Endothelial cell of umbilical vein (primary cell): ENCODE measurements around the gene GRM2. TPM values are rescaled to one million over a fixed set of nuclear protein-coding genes. Genes with fewer than 3 reads are reported as not detected.

Source experiments
- BruUV-seq: library from RNA; stranded (reverse); fragments of 400-500 nt; replicated peaks from 2 replicates; lab custom pipeline; 2021; lab: Mats Ljungman, UMichigan
- CTCF ChIA-PET: fragments of 300-600, 350-600 bp; sonication (Branson Sonifier 250); formaldehyde crosslinking; loops from one replicate; lab custom pipeline; 2021; ENCODE audit warnings: antibody characterized with exemption, inconsistent platforms; lab: Charles Lee
- POLR2A ChIA-PET: fragments of 300-600, 350-600 bp; sonication (Branson Sonifier 250); formaldehyde crosslinking; loops from one replicate; lab custom pipeline; 2021; ENCODE audit warnings: antibody characterized with exemption, inconsistent platforms; lab: Charles Lee
- DNase-seq: peaks from one replicate; pipeline ENCODE4 v3.0.0-alpha.2; 2011; ENCODE audit warnings: low read depth, low spot score
- FAIRE-seq: peaks from 2 replicates; lab custom pipeline; 2011; peaks lifted over from hg19 to GRCh38; lab: Jason Lieb, UNC
- H2AFZ ChIP-seq: 2 replicates; pipeline ENCODE4 v1.6.0; 2012; ENCODE audit warnings: low read depth, low read length, control low read depth, inconsistent platforms
- H3K27ac ChIP-seq: 2 replicates; pipeline ENCODE4 v1.5.1; 2011; ENCODE audit warnings: low read depth, mild to moderate bottlenecking, control low read depth, low read length, moderate library complexity; ENCODE audit not compliant: insufficient read depth
- H3K27me3 ChIP-seq, 2 experiments: 2 replicates each; pipeline versions ENCODE4 v1.6.0 to v1.6.1; 2011; ENCODE audit warnings: low read length in 2 of 2, mixed read lengths in 1 of 2; ENCODE audit not compliant: control insufficient read depth in 2 of 2, insufficient read depth in 2 of 2
- H3K36me3 ChIP-seq, 2 experiments: 2 replicates in 1 of 2; 3 replicates in 1 of 2; pipeline ENCODE4 v1.5.1; 2011; ENCODE audit warnings: low read length in 2 of 2, mild to moderate bottlenecking in 1 of 2, moderate library complexity in 1 of 2; ENCODE audit not compliant: control insufficient read depth in 2 of 2, insufficient read depth in 2 of 2; ENCODE audit errors: extremely low read depth in 1 of 2
- H3K4me1 ChIP-seq: 3 replicates; pipeline ENCODE4 v1.5.1; 2011; ENCODE audit warnings: mild to moderate bottlenecking, low read length; ENCODE audit not compliant: control insufficient read depth, insufficient read depth; ENCODE audit errors: extremely low read depth
- H3K4me2 ChIP-seq: 2 replicates; pipeline ENCODE4 v1.6.1; 2011; ENCODE audit warnings: low read length, control low read depth, mixed read lengths; ENCODE audit not compliant: insufficient read depth
- H3K4me3 ChIP-seq, 3 experiments: fragments of 200-600 bp in 1 of 3; sonication (generic), shearing (Covaris generic) in 1 of 3; replicated peaks in 1 of 3; 2 replicates each; pipeline ENCODE4 v1.5.1; 2011 to 2016; ENCODE audit warnings: control low read depth in 3 of 3, low read length in 3 of 3, mild to moderate bottlenecking in 2 of 3, inconsistent platforms in 1 of 3, low read depth in 1 of 3, moderate library complexity in 1 of 3; ENCODE audit not compliant: insufficient read depth in 1 of 3
- H3K79me2 ChIP-seq: 2 replicates; pipeline ENCODE4 v1.6.0; 2012; ENCODE audit warnings: low read length, inconsistent platforms; ENCODE audit not compliant: control insufficient read depth, insufficient read depth
- H3K9ac ChIP-seq: replicated peaks from 2 replicates; pipeline ENCODE3; 2011; ENCODE audit warnings: low read length, control low read depth; ENCODE audit not compliant: insufficient read depth; ENCODE audit errors: extremely low read depth
- H3K9me1 ChIP-seq: replicated peaks from 3 replicates; pipeline ENCODE4 v1.6.0; 2011; ENCODE audit warnings: mild to moderate bottlenecking, low read length; ENCODE audit not compliant: control insufficient read depth, insufficient read depth; ENCODE audit errors: extremely low read depth
- H3K9me3 ChIP-seq: replicated peaks from 2 replicates; pipeline ENCODE4 v1.5.1; 2012; ENCODE audit warnings: low read length, inconsistent platforms; ENCODE audit not compliant: control insufficient read depth, insufficient read depth
- H4K20me1 ChIP-seq: replicated peaks from 2 replicates; pipeline ENCODE3; 2011; ENCODE audit warnings: mild to moderate bottlenecking, low read length; ENCODE audit not compliant: control insufficient read depth, insufficient read depth; ENCODE audit errors: extremely low read depth
- CTCF ChIP-seq, 2 donors: IDR thresholded peaks; 1 replicate in 1 of 2; 2 replicates in 1 of 2; pipeline ENCODE4 v1.5.1; 2011; ENCODE audit warnings: low read length in 2 of 2, mild to moderate bottlenecking in 2 of 2, moderate library complexity in 2 of 2, control low read depth in 1 of 2, inconsistent platforms in 1 of 2, low read depth in 1 of 2; ENCODE audit not compliant: insufficient read depth in 1 of 2; ENCODE audit errors: extremely low read depth in 1 of 2
- EZH2 ChIP-seq: IDR thresholded peaks from 2 replicates; pipeline ENCODE4 v1.6.1; 2012; ENCODE audit warnings: borderline replicate concordance, low read depth, mild to moderate bottlenecking, moderate library complexity, low read length, inconsistent platforms; ENCODE audit not compliant: severe bottlenecking
- FOS ChIP-seq: IDR thresholded peaks from 2 replicates; pipeline ENCODE4 v1.6.1; 2011; ENCODE audit warnings: mild to moderate bottlenecking, low read length, moderate library complexity, borderline replicate concordance; ENCODE audit not compliant: insufficient read depth
- GATA2 ChIP-seq: IDR thresholded peaks from 2 replicates; pipeline ENCODE4 v1.7.0; 2011; ENCODE audit warnings: low read depth, mild to moderate bottlenecking, moderate library complexity, mixed read lengths, low read length; ENCODE audit not compliant: insufficient read length, insufficient read depth
- JUN ChIP-seq: IDR thresholded peaks from 2 replicates; pipeline ENCODE4 v1.6.1; 2011; ENCODE audit warnings: borderline replicate concordance, low read depth; ENCODE audit not compliant: insufficient read length, insufficient read depth
- MAX ChIP-seq: IDR thresholded peaks from 2 replicates; pipeline ENCODE4 v1.6.1; 2011; ENCODE audit not compliant: insufficient read depth, insufficient read length
- MYC ChIP-seq: IDR thresholded peaks from one replicate; pipeline ENCODE4 v1.6.1; 2011; ENCODE audit warnings: mild to moderate bottlenecking, low read depth, low read length
- dilution Hi-C: fragments of 300-500 bp; cut with MboI; formaldehyde crosslinking; loops from one replicate; pipeline ENCODE4 v1.15.0; 2019; ENCODE audit warnings: low sequenced_read_pairs; ENCODE audit not compliant: extremely low pct_ligation_motif_present
- intact Hi-C: fragments of 100-400 bp; cut with micrococcal nuclease; formaldehyde crosslinking; loops from one replicate; pipeline ENCODE4 v1.10.0; 2022
- polyA plus RNA-seq, 4 experiments: library from polyadenylated mRNA; depleted of rRNA in 3 of 4; stranded (reverse) in 3 of 4; unstranded in 1 of 4; fragments of >200 nt; gene quantifications; 2 replicates each; pipeline versions ENCODE4 v1.2.1 to v1.2.3, GENCODE V29; 2011 to 2012; ENCODE audit warnings: missing spikeins in 1 of 4
- total RNA-seq: library from RNA; stranded (reverse); gene quantifications from 2 replicates; pipeline ENCODE4 v1.2.3, GENCODE V29; 2021

Gene GRM2
- total and polyA plus RNA-seq, 2 donors (not counting 3 experiments of a cell fraction or from before 2014, with no cell fraction given): 0.10 to 0.51 TPM

DNA sequence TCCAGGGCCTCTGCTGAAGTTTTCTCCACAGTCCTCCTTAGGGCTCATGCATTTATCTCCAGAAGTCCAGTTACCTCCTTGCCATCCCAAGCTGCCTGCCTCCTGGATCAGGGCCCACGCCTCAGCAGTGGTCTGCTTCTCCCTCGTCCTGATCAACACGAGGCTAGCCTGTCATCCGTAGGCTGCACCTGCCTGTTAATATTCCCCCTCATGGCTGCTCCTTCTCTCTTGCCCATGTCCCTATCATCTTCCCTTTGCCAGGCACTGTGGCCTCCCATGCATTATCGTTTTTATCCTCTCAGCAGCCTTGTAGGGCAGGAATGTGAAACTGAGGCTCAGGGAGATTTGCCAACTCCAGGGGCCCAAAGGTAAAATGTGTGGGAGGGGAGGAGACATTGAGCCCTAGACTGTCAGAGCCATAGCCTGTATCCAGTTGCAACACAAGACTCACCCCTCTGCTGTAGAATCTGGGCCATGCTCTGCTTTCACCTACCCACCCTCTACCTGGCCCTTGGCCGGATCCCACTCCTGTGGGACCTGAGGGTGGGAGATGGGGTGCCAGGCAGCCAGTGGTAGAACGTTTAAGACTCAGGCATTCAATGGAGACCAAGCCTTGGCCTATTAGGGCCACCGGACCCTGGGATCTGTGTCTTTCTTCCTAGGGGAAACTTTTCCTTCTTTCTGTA, 4.6 kb downstream of the GRM2 start:
- no peak overlapping the region for H3K27ac ChIP-seq
- DNase-seq (no peak), FAIRE-seq (no peak)
- no peaks in the 10 kb centered on the region for H3K9me1 ChIP-seq
- dilution Hi-C loops (no loop called here), intact Hi-C loops (no loop called here)
- POLR2A ChIA-PET: no interaction called here
- CTCF ChIA-PET: interaction anchor here (1.0 to 2.2 kb wide), 3 partner anchors 8 to 284 kb away, joined by 3 to 8 read pairs (median 8); no protein-coding TSS in a partner anchor
- no peaks in the 10 kb centered on the region for H4K20me1 ChIP-seq
- no peak overlapping the region for H3K9ac ChIP-seq
- H3K79me2 ChIP-seq: no peaks in the 10 kb centered on the region
- H2AFZ ChIP-seq: no peak overlapping the region
- no TSS peak for BruUV-seq
- H3K27me3 ChIP-seq: peaks cover 2 to 10% of the 10 kb centered on the region in 2 experiments
- peaks cover 3% of the 10 kb centered on the region for H3K4me1 ChIP-seq
- no peaks in the 10 kb centered on the region for H3K9me3 ChIP-seq
- H3K36me3 ChIP-seq: no peaks in the 10 kb centered on the region
- H3K4me3 ChIP-seq: no peak overlapping the region
- no peak for TF ChIP-seq GATA2
- TF ChIP-seq JUN: no peak
- no peak for TF ChIP-seq MYC
- TF ChIP-seq CTCF (IDR thresholded peaks at IDR 0.05; ENCODE audit: extremely low read depth in 1 of 2, insufficient read depth in 1 of 2, low read depth in 1 of 2, low read length in 2 of 2): no peak
- TF ChIP-seq EZH2: no peak
- no peak for TF ChIP-seq MAX
- TF ChIP-seq FOS: no peak
- H3K4me2 ChIP-seq: no peak overlapping the region
